Spleen (tissue), 11 donors: Measurements from ENCODE around the gene ZDHHC23. TPM values are rescaled to one million over a fixed set of nuclear protein-coding genes. Genes with fewer than 3 reads are reported as not detected.

Experiments
- DNase-seq: peaks from one replicate; pipeline ENCODE4 v3.0.0-alpha.2; 2020
- H3K27ac ChIP-seq, 8 donors: fragments of 200-600 bp; sonication (generic) in 7 of 8; 1 replicate in 4 of 8; 2 replicates in 4 of 8; pipeline versions ENCODE4 v1.5.0 to v1.8.0; 2016 to 2021; ENCODE audit warnings: inconsistent platforms in 4 of 8, mild to moderate bottlenecking in 4 of 8, moderate library complexity in 1 of 8
- H3K27me3 ChIP-seq, 7 donors: fragments of 200-600 bp; sonication (generic) in 6 of 7; replicated peaks in 1 of 7; 1 replicate in 4 of 7; 2 replicates in 3 of 7; pipeline versions ENCODE4 v1.5.0 to v1.8.0; 2016 to 2021; ENCODE audit warnings: inconsistent platforms in 3 of 7, mild to moderate bottlenecking in 1 of 7
- H3K36me3 ChIP-seq, 6 donors: fragments of 200-600 bp; sonication (generic) in 5 of 6; 1 replicate in 4 of 6; 2 replicates in 2 of 6; pipeline versions ENCODE4 v1.5.0 to v1.8.0; 2016 to 2021; ENCODE audit warnings: inconsistent platforms in 2 of 6
- H3K4me1 ChIP-seq, 6 donors: fragments of 200-600 bp; sonication (generic) in 5 of 6; 1 replicate in 3 of 6; 2 replicates in 3 of 6; pipeline versions ENCODE4 v1.5.0 to v1.8.0; 2016 to 2021; ENCODE audit warnings: inconsistent platforms in 3 of 6
- H3K4me3 ChIP-seq, 8 donors: fragments of 200-600 bp; sonication (generic) in 7 of 8; 1 replicate in 4 of 8; 2 replicates in 4 of 8; pipeline versions ENCODE4 v1.5.0 to v1.8.0; 2016 to 2021; ENCODE audit warnings: inconsistent platforms in 4 of 8, mild to moderate bottlenecking in 4 of 8, moderate library complexity in 2 of 8
- H3K9me3 ChIP-seq, 8 donors: fragments of 200-600 bp; sonication (generic) in 7 of 8; 1 replicate in 4 of 8; 2 replicates in 4 of 8; pipeline versions ENCODE4 v1.5.0 to v1.8.0; 2016 to 2021; ENCODE audit warnings: inconsistent platforms in 4 of 8
- CTCF ChIP-seq, 11 experiments: fragments of 200-600 bp in 7 of 11; fragments of 450-650 bp in 4 of 11; sonication (generic) in 4 of 11; IDR thresholded peaks in 8 of 11; conservative IDR thresholded peaks in 3 of 11; 1 replicate in 7 of 11; 2 replicates in 4 of 11; pipeline versions ENCODE4 v1.4.0 to v1.8.0; 2016 to 2021; ENCODE audit warnings: antibody characterized with exemption in 11 of 11, inconsistent platforms in 4 of 11, mild to moderate bottlenecking in 1 of 11
- POLR2A ChIP-seq, 3 donors: fragments of 450-650 bp; IDR thresholded peaks; one replicate each; pipeline ENCODE4 v1.5.1; 2017; ENCODE audit warnings: antibody characterized with exemption in 3 of 3, mild to moderate bottlenecking in 1 of 3
- POLR2AphosphoS5 ChIP-seq, 3 donors: sonication (generic); formaldehyde crosslinking; IDR thresholded peaks; one replicate each; pipeline ENCODE4 v1.5.1; 2017; ENCODE audit warnings: antibody characterized with exemption in 3 of 3
- WGBS, 5 donors: extraction: QIAGEN DNeasy Blood & Tissue Kit in 3 of 5; methylation state at CpG; one replicate each; pipeline versions ENCODE4 v1.1.5 to v1.1.7; 2013 to 2018; 5-methylcytosine and 5-hydroxymethylcytosine counted together
- intact Hi-C: fragments of 100-400 bp; cut with DNase I; formaldehyde crosslinking; loops from one replicate; pipeline ENCODE4 v1.15.0; 2023; ENCODE audit warnings: low total_unique reads
- polyA plus RNA-seq, 3 donors: library from polyadenylated mRNA; stranded (reverse); fragments of 200-250 nt; gene quantifications; one replicate each; pipeline ENCODE4 v1.2.1, GENCODE V29; 2013
- total RNA-seq, 7 donors: library from RNA; depleted of rRNA in 3 of 7; stranded (reverse); fragments of >200 nt in 3 of 7; fragmentation: NEBNext Ultra II Directional in 4 of 7; extraction: Animal tissue kit (Norgen Biotek cat#: 25700) in 4 of 7; gene quantifications; one replicate each; pipeline versions ENCODE4 v1.1.0 to v1.2.1, GENCODE V29; 2016 to 2021
- donor health status: healthy with polysubstance abuse.
- donor health status: DM: no; HTN: no; CAD: no; lungs with moderate emphysema.
- donor health status: DM: no; HTN: no; CAD: no.
- donor health status: Bipolar disorder and iron deficiency.
- donor health status: healthy.
- donor health status: DM: no; HTN: no; CAD: no.
- donor health status: DM: yes; HTN: yes; CAD: no.

ZDHHC23 gene
- total and polyA plus RNA-seq, 10 donors = 2.0 to 16.4 (median 7.0) TPM

- intact Hi-C loops = loop anchor here (10.0 kb wide), 2 partner anchors 66 to 176 kb away; no protein-coding TSS in a partner anchor
- no peak for TF ChIP-seq CTCF (IDR thresholded peaks at IDR 0.05 in 8 of 11, conservative IDR thresholded peaks at IDR 0.05 in 3 of 11)
- no peak for TF ChIP-seq POLR2AphosphoS5 (IDR thresholded peaks at IDR 0.05)
- TF ChIP-seq POLR2A (IDR thresholded peaks at IDR 0.05) = no peak
- no peak overlapping the region for H3K27ac ChIP-seq
- no peaks in the 10 kb centered on the region for H3K9me3 ChIP-seq
- WGBS, 5 donors = 80 to 91% (median 88%) methylated on average over 3 to 5 of the region's 5 CpGs
- H3K36me3 ChIP-seq = no peaks in the 10 kb centered on the region
- no peak overlapping the region for H3K4me3 ChIP-seq
- DNase-seq = no peak
- H3K27me3 ChIP-seq = no peaks in the 10 kb centered on the region
- H3K4me1 ChIP-seq = peaks cover 0 to 10% (median 3%) of the 10 kb centered on the region in 6 donors
Observed at GRCh38 chr3:113910966-113911365, 36.8 kb upstream of the ZDHHC23 start.

- TF ChIP-seq CTCF (IDR thresholded peaks at IDR 0.05 in 8 of 11, conservative IDR thresholded peaks at IDR 0.05 in 3 of 11) (peak in 9 of 11 experiments; percentile 23 to 68 (median 61)), POLR2A (IDR thresholded peaks at IDR 0.05) (no peak), POLR2AphosphoS5 (IDR thresholded peaks at IDR 0.05) (no peak)
- Histone ChIP-seq H3K9me3 (no peaks in the 10 kb centered on the region), H3K27ac (peak overlapping the region in 3 of 8 donors; percentile 14 to 48 (median 31)), H3K4me1 (peaks cover 0 to 10% (median 3%) of the 10 kb centered on the region in 6 donors), H3K4me3 (peak overlapping the region in 1 of 8 donors; percentile 30), H3K36me3 (no peaks in the 10 kb centered on the region), H3K27me3 (no peaks in the 10 kb centered on the region)
- 56 to 62% (median 60%) methylated on average over 3 of the region's 3 CpGs for WGBS, 5 donors
- no peak for DNase-seq
- intact Hi-C loops = loop anchor here (10.0 kb wide), 2 partner anchors 68 to 178 kb away; no protein-coding TSS in a partner anchor
Observed at GRCh38 chr3:113912552-113913236, 35.1 kb upstream of the ZDHHC23 start.

- H3K27ac ChIP-seq = no peak overlapping the region
- no peaks in the 10 kb centered on the region for H3K36me3 ChIP-seq
- TF ChIP-seq POLR2A (IDR thresholded peaks at IDR 0.05) = no peak
- no peak for TF ChIP-seq CTCF (IDR thresholded peaks at IDR 0.05 in 8 of 11, conservative IDR thresholded peaks at IDR 0.05 in 3 of 11)
- TF ChIP-seq POLR2AphosphoS5 (IDR thresholded peaks at IDR 0.05) = no peak
- peaks cover 0 to 10% (median 3%) of the 10 kb centered on the region in 6 donors for H3K4me1 ChIP-seq
- no peak for DNase-seq
- no peaks in the 10 kb centered on the region for H3K9me3 ChIP-seq
- intact Hi-C loops = loop anchor here (10.0 kb wide), 2 partner anchors 70 to 180 kb away; no protein-coding TSS in a partner anchor
- no peak overlapping the region for H3K4me3 ChIP-seq
- no peaks in the 10 kb centered on the region for H3K27me3 ChIP-seq
- WGBS, 5 donors = 59 to 88% (median 64%) methylated on average over 2 of the region's 2 CpGs
Observed at GRCh38 chr3:113914646-113915045, 33.2 kb upstream of the ZDHHC23 start.

- no peak overlapping the region for H3K4me3 ChIP-seq
- H3K27me3 ChIP-seq = no peaks in the 10 kb centered on the region
- no peaks in the 10 kb centered on the region for H3K4me1 ChIP-seq
- DNase-seq = peak; percentile 38
- intact Hi-C loops = no loop called here
- 40 to 68% (median 48%) methylated on average over 5 of the region's 5 CpGs for WGBS, 5 donors
- no peak overlapping the region for H3K27ac ChIP-seq
- peaks cover 0 to 24% (median 20%) of the 10 kb centered on the region in 8 donors for H3K9me3 ChIP-seq
- TF ChIP-seq POLR2A (IDR thresholded peaks at IDR 0.05) (no peak), POLR2AphosphoS5 (IDR thresholded peaks at IDR 0.05) (no peak), CTCF (IDR thresholded peaks at IDR 0.05 in 8 of 11, conservative IDR thresholded peaks at IDR 0.05 in 3 of 11) (no peak)
- H3K36me3 ChIP-seq = no peaks in the 10 kb centered on the region
Observed at GRCh38 chr3:113927556-113927955, 20.3 kb upstream of the ZDHHC23 start.
